GM21717 (cell line): ENCODE measurements around the gene CFAP251.
"Not testable (repeated sequence)": the region's sequence is repeated elsewhere in the genome, so short reads cannot be mapped to it uniquely, and the experiment has no call there.

Experiments used
- ATAC-seq: cut with Tn5 transposase; IDR thresholded peaks from one replicate; pipeline ENCODE4 v1.9.1; 2021; ENCODE audit warnings: mild to moderate bottlenecking, moderate library complexity; ENCODE audit not compliant: unreplicated experiment

The CFAP251 gene

GRCh38 chr12:121899590-121899989 is 18.8 kb upstream of the CFAP251 start:
- no peak for ATAC-seq

DNA sequence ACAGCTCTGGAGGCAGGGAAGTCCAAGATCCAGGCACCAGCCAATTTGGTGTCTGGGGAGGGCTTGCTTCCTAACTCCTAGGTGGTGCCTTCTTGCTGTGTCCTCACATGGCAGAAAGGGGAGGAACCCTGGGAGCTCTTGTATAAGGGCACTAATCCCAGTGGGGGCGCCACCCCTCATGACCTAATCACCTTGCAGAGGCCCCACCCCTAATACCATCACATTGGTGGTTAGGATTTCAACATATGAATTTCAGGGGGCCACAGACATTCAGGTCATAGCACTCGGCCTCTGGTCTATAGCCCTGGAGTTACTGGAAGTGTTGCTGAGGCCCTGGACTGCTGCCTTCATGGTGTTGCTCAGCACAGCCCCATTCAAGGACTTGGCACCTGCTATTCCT is 15.2 kb upstream of the CFAP251 start:
- ATAC-seq: no peak

DNA sequence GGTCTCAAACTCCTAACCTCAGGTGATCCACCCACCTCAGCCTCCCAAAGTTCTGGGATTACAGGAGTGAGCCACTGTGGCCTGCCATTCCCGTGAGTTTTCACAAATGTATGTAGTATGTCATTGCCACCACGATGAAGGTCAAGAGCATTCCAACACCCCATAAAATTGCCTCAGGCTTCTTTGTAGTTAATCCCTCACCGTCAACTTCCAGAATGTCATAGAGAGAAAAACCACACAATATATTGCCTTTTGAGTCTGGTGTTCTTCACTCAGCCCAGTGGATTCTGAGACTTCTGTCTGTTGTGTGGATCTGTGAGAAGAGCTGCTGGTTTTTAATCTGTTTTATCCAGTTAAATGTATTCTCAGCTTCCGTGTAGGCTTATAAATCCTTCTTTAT is 12.6 kb upstream of the CFAP251 start:
- ATAC-seq: no peak

DNA sequence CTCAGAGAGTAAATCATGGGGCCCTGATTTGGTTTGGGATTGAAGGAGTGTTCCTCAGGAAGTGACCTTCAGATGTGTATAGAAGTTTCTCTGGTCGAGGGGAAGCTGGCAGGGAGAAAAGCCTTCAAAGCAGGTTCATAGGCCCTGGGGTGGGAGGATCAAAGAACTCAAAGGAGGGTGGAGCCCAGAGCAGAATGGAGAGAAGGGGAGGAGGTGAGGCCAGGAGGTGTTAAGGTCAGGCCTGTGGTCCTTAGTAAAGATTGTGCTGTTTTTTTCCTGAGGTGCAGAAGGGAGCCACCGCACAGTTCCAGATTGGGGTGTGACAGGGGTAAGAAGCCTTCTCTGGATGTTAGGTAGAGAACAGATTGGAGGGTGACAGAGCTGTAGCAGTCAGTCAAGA is 9.7 kb upstream of the CFAP251 start:
- no peak for ATAC-seq

DNA sequence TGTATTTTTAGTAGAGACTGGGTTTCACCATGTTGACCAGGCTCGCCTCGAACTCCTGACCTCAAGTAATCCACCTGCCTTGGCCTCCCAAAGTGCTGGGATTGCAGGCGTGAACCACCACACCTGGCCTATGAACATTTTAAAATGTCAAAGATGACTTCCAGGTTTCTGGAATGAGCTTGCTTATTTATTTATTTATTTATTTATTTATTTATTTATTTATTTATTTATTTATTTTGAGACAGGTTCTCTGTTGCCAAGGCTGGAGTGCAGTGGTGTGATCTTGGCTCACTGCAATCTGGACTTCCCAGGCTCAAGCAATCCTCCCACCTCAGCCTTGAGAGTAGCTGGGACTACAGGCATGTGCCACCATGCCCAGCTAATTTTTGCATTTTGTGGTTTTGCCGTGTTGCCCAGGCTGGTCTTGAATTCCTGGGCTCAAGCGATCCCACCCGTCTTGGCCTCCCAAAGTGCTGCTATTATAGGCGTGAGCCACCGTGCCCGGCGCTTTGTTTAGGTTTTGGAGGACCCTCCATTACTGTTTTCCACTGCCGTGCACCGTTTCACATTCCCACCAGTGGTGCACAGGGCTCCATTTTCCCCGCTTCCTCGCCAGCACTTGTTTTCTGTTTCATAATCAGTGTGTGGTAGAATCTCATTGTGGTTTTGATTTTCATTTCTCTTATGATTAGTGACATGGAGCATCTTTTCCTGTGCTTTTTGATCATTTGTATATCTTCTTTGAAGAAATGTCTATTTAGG is 6.4 kb upstream of the CFAP251 start:
- no peak for ATAC-seq

GRCh38 chr12:121915841-121916321 is 2.5 kb upstream of the CFAP251 start:
- ATAC-seq: no peak

- ATAC-seq: no peak
Measured at GRCh38 chr12:121916719-121917118, 1.7 kb upstream of the CFAP251 start.

DNA sequence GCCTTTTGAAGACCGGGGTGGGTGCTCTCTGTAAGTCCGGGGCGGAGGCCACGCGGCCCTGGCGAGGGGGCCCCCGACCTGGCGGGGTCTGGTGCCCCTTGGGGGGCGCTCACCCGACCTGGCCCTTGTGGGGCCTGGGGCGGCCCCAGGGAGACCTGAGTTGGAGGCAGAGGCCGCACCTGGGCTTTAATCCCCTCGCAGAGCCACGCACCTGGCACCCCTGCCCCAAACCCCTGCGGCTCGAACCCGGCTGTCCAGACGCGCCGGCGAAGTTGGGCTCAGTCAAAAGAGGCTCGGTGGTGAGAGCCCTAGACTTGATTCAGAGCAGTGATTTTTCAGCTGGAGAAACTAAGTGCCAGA is 267 bp downstream of the CFAP251 start:
- peak; percentile 18 for ATAC-seq

DNA sequence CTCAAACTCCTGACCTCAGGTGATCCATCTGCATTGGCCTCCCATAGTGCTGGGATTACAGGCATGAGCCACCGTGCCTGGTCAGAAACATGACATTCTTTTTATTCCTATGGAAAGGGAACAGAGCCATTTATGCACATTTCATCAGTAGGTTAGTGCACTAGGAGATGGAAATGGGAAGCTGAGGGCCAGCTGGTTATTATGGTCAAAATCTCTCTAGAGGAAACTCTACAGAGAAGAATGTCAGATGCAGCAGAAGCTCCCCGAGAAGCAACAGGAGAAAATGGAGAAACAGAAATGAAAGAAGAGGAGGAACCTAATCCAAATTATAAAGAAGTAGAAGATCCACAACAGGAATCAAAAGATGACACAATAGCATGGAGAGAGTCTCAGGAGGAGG is 2.7 kb downstream of the CFAP251 start:
- no peak for ATAC-seq

GRCh38 chr12:121925358-121925695 is 6.9 kb downstream of the CFAP251 start:
- no peak for ATAC-seq

GRCh38 chr12:121926874-121927706 is 8.7 kb downstream of the CFAP251 start:
- ATAC-seq: no peak

- ATAC-seq: no peak
Measured at GRCh38 chr12:121927813-121928212, 9.4 kb downstream of the CFAP251 start.

DNA sequence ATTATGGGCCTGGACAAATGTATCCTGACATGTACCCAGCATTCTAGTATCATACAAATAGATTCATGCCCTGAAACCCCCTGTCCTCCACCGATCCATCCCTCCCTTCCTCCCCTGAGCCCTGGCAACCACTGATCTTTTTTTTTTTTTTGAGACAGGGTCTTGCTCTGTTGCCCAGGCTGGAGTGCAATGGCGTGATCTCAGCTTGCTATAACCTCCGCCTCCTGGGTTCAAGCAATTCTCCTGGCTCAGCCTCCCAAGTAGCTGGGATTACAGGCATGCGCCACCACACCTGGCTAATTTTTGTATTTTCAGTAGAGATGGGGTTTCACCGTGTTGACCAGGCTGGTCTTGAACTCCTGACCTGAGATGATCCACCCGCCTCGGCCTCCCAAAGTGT is 11.2 kb downstream of the CFAP251 start:
- not testable (repeated sequence) for ATAC-seq

DNA sequence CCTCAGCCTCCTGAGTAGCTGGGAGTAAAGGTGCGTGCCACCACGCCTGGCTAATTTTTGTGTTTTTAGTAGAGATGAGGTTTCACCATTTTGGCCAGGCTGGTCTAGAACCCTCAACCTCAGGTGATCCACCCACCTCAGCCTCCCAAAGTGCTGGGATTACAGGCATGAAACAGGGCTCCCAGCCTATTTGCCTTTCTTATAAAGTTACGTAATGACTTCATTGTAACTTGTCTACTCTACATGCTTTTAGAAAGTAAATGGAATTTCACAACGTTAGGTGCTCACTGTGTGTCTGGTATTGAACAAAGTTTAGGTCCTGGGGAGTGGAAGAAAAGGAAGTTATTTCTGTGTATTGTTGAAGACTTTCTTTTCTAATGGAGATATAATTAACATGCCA is 12.5 kb downstream of the CFAP251 start:
- ATAC-seq: no peak

DNA sequence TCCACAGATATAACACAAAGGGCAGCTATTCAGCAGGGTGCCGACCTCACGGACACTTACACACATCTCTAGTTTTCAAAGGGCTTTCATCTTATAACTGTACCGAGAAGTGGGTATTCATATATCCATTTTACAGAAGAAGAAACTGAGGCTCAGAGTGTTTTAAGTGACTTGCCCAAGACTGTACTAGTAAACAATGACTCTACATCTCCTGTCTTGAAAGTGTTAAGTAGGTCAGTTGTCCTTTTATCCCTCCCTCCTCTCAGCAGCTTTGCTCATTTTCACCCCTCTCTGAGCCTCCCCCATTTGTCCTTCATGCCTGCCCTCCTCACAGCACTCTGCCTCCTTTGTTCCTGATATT is 13.8 kb downstream of the CFAP251 start:
- ATAC-seq: no peak

- ATAC-seq: no peak
Measured at GRCh38 chr12:121932914-121933521, 14.6 kb downstream of the CFAP251 start.

DNA sequence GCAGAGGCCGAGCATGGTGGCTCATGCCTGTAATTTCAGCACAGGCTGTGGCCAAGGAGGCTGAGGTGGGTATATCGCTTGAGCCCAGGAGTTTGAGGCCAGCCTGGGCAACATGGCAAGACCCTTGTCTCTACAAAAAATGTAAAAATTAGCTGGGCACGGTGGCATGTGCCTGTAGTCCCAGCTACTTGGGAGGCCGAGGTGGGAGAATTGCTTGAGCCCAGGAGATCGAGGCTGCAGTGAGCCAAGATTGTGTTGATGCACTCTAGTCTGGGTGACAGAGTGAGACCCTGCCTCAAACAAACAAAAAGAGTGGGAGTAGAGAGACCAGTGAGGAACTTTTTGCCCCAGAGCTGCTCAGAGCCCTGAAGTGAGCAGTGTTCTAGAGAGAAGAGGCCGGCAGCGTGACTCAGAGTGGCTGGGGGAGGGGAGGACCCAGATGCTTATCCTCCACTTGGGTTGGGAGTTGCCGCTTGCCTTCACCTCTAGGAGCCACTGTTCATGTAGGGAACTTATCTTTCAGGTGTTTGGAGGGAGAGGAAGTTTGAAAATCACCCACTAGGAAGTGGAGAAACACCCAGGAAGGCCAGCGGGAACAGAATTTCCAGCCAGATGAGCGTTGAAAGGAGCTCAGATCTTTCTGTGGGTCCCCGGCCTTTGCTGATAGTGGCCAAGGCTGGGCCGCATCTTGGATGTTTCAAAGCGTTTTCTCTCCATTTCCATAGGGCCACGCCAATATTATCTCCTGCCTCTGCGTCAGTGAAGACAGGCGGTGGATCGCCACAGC is 15.3 kb downstream of the CFAP251 start:
- ATAC-seq: no peak

DNA sequence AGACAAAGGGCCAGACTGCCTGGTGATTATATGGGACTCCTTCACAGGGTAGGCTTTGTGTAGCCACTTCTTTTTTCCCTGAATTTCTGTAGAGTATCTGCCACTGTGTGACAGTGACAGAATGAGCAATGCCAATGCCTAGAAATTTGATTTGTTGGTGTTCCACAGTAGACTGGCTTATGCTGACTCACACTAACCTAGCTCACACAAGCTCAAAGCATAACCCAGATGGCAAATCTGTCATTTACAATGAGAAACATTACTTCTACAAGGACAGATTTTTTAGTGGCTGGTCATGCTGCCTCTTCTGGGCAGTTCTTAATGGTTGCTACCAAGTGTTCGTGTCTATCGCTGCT is 15.9 kb downstream of the CFAP251 start:
- ATAC-seq: no peak

- no peak for ATAC-seq
Measured at GRCh38 chr12:121937654-121938053, 19.3 kb downstream of the CFAP251 start.

GRCh38 chr12:121939186-121939585 is 20.8 kb downstream of the CFAP251 start:
- ATAC-seq: no peak
